Stomach (tissue), 4 donors: Measurements from ENCODE around the gene RPL21.

Experiments used
- CTCF ChIP-seq, 7 experiments: fragments of 450-650 bp in 4 of 7; fragments of 200-600 bp in 3 of 7; sonication (generic) in 3 of 7; IDR thresholded peaks; one replicate each; pipeline ENCODE4 v1.5.1; 2016 to 2019; ENCODE audit warnings: antibody characterized with exemption in 7 of 7, control low read depth in 2 of 7, mild to moderate bottlenecking in 1 of 7
- POLR2A ChIP-seq, 4 donors: fragments of 450-650 bp; IDR thresholded peaks; one replicate each; pipeline ENCODE4 v1.6.1; 2016; ENCODE audit warnings: antibody characterized with exemption in 4 of 4, control low read depth in 2 of 4, mild to moderate bottlenecking in 1 of 4, moderate library complexity in 1 of 4
- POLR2AphosphoS5 ChIP-seq, 3 donors: sonication (generic); formaldehyde crosslinking; IDR thresholded peaks; one replicate each; pipeline ENCODE4 v1.6.1; 2016; ENCODE audit warnings: antibody characterized with exemption in 3 of 3

- TF ChIP-seq CTCF (IDR thresholded peaks at IDR 0.05) (no peak), POLR2AphosphoS5 (IDR thresholded peaks at IDR 0.05) (peak in 1 of 3 donors; percentile 21), POLR2A (IDR thresholded peaks at IDR 0.05) (no peak)
Measured at GRCh38 chr13:27276188-27276587, 24.8 kb downstream of the RPL21 start.
